Measurements from ENCODE around the gene PPM1B.

The PPM1B gene

DNA sequence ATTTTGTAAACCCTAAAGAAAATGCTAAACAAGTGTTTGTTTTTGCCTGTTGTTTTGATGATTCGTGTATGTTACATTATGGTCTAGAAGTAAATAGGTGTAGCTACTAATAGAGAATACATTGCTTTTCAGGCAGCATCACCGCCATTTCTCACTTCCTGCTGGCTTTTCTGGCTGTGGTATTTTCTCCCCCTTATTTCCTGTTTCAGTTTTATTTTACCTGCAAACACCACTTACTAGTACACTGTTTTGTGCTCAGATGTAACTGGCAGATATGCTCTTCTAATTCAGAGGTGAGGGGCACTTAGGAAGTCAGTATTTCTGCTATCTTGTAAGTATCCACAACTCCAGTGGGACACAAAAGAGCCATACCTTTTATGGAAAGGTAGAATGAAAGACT is 68.5 kb downstream of the PPM1B start:
- H3K4me1 ChIP-seq (ENCODE audit: control insufficient read depth, insufficient read depth, low read length) = peaks cover 4% of the 10 kb centered on the region; the same call in 1 of the 2 replicates
- no peak overlapping the region for H3K27ac ChIP-seq (ENCODE audit: extremely low read depth, low read depth, low read length)
- ChIA-PET POLR2A (no interaction called here), CTCF (no interaction called here)
- H3K36me3 ChIP-seq (ENCODE audit: control insufficient read depth in 2 of 2, insufficient read depth in 1 of 2, low read length in 2 of 2) = no peaks in the 10 kb centered on the region
- no peaks in the 10 kb centered on the region for H3K9me3 ChIP-seq (ENCODE audit: control insufficient read depth, insufficient read depth, low read depth, low read length)
- no peak overlapping the region for H3K4me3 ChIP-seq (ENCODE audit: low read depth, low read length)
- TF ChIP-seq ZNF37A (tag by site-specific recombination; IDR thresholded peaks at IDR 0.05) (no peak), KLF16 (tag by site-specific recombination; IDR thresholded peaks at IDR 0.05) (no peak), ZNF211 (tag by site-specific recombination; IDR thresholded peaks at IDR 0.05; ENCODE audit: low read depth) (no peak), ZNF426 (tag by site-specific recombination; IDR thresholded peaks at IDR 0.05) (no peak), ZNF747 (tag by site-specific recombination; IDR thresholded peaks at IDR 0.05) (no peak), ZNF292 (tag by site-specific recombination; IDR thresholded peaks at IDR 0.05; ENCODE audit: borderline replicate concordance, low read depth) (no peak), YY2 (tag by site-specific recombination; IDR thresholded peaks at IDR 0.05) (no peak), ZFP41 (tag by site-specific recombination; IDR thresholded peaks at IDR 0.05; ENCODE audit: borderline replicate concordance) (no peak), ZNF624 (tag by site-specific recombination; IDR thresholded peaks at IDR 0.05) (no peak)
- TF ChIP-seq, protein P1, sequence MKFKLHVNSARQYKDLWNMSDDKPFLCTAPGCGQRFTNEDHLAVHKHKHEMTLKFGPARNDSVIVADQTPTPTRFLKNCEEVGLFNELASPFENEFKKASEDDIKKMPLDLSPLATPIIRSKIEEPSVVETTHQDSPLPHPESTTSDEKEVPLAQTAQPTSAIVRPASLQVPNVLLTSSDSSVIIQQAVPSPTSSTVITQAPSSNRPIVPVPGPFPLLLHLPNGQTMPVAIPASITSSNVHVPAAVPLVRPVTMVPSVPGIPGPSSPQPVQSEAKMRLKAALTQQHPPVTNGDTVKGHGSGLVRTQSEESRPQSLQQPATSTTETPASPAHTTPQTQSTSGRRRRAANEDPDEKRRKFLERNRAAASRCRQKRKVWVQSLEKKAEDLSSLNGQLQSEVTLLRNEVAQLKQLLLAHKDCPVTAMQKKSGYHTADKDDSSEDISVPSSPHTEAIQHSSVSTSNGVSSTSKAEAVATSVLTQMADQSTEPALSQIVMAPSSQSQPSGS (tag by site-specific recombination; IDR thresholded peaks at IDR 0.05; ENCODE audit: low read depth) = no peak
- TF ChIP-seq, protein P2, sequence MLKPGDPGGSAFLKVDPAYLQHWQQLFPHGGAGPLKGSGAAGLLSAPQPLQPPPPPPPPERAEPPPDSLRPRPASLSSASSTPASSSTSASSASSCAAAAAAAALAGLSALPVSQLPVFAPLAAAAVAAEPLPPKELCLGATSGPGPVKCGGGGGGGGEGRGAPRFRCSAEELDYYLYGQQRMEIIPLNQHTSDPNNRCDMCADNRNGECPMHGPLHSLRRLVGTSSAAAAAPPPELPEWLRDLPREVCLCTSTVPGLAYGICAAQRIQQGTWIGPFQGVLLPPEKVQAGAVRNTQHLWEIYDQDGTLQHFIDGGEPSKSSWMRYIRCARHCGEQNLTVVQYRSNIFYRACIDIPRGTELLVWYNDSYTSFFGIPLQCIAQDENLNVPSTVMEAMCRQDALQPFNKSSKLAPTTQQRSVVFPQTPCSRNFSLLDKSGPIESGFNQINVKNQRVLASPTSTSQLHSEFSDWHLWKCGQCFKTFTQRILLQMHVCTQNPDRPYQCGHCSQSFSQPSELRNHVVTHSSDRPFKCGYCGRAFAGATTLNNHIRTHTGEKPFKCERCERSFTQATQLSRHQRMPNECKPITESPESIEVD (tag by site-specific recombination; IDR thresholded peaks at IDR 0.05) = no peak
- TF ChIP-seq, protein P3, sequence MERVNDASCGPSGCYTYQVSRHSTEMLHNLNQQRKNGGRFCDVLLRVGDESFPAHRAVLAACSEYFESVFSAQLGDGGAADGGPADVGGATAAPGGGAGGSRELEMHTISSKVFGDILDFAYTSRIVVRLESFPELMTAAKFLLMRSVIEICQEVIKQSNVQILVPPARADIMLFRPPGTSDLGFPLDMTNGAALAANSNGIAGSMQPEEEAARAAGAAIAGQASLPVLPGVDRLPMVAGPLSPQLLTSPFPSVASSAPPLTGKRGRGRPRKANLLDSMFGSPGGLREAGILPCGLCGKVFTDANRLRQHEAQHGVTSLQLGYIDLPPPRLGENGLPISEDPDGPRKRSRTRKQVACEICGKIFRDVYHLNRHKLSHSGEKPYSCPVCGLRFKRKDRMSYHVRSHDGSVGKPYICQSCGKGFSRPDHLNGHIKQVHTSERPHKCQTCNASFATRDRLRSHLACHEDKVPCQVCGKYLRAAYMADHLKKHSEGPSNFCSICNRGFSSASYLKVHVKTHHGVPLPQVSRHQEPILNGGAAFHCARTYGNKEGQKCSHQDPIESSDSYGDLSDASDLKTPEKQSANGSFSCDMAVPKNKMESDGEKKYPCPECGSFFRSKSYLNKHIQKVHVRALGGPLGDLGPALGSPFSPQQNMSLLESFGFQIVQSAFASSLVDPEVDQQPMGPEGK (tag by site-specific recombination; IDR thresholded peaks at IDR 0.05) = no peak
- TF ChIP-seq, protein P4, sequence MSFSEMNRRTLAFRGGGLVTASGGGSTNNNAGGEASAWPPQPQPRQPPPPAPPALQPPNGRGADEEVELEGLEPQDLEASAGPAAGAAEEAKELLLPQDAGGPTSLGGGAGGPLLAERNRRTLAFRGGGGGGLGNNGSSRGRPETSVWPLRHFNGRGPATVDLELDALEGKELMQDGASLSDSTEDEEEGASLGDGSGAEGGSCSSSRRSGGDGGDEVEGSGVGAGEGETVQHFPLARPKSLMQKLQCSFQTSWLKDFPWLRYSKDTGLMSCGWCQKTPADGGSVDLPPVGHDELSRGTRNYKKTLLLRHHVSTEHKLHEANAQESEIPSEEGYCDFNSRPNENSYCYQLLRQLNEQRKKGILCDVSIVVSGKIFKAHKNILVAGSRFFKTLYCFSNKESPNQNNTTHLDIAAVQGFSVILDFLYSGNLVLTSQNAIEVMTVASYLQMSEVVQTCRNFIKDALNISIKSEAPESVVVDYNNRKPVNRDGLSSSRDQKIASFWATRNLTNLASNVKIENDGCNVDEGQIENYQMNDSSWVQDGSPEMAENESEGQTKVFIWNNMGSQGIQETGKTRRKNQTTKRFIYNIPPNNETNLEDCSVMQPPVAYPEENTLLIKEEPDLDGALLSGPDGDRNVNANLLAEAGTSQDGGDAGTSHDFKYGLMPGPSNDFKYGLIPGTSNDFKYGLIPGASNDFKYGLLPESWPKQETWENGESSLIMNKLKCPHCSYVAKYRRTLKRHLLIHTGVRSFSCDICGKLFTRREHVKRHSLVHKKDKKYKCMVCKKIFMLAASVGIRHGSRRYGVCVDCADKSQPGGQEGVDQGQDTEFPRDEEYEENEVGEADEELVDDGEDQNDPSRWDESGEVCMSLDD (tag by site-specific recombination; IDR thresholded peaks at IDR 0.05) = no peak

DNA sequence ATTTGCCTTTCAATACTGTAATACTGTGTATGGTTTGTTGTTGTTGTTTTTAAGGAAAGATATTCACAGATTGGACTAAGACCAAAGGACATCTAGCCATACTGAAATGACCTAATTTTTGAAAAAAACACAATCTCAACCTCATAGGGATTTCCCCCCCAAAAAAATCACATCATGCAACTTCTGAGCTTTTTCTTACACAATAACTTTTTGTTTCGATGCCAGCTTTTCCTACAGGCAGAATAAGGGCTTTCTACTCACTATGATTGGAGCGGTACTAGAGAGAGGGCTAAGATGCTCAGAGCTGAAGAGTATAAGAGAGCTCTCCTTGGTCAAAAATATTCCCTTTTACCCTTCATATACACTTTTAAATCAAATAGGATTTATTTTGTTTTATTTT is 74.2 kb downstream of the PPM1B start:
- H3K27ac ChIP-seq (ENCODE audit: extremely low read depth, low read depth, low read length) = no peak overlapping the region
- CTCF ChIA-PET = interaction anchor here (0.6 to 5.1 kb wide), 16 partner anchors 10 to 712 kb away, joined by 3 to 45 read pairs (median 5); no protein-coding TSS in a partner anchor
- TF ChIP-seq GLIS2 (tag by site-specific recombination; IDR thresholded peaks at IDR 0.05) = no peak
- TF ChIP-seq ZNF555 (tag by site-specific recombination; conservative IDR thresholded peaks at IDR 0.05) = no peak
- no peak for TF ChIP-seq FEZF1 (tag by site-specific recombination; IDR thresholded peaks at IDR 0.05)
- no peak for TF ChIP-seq ZNF629 (tag by site-specific recombination; IDR thresholded peaks at IDR 0.05)
- TF ChIP-seq, protein P5, sequence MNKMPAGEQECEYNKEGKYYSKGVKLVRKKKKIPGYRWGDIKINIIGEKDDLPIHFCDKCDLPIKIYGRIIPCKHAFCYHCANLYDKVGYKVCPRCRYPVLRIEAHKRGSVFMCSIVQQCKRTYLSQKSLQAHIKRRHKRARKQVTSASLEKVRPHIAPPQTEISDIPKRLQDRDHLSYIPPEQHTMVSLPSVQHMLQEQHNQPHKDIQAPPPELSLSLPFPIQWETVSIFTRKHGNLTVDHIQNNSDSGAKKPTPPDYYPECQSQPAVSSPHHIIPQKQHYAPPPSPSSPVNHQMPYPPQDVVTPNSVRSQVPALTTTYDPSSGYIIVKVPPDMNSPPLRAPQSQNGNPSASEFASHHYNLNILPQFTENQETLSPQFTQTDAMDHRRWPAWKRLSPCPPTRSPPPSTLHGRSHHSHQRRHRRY (tag by site-specific recombination; IDR thresholded peaks at IDR 0.05) = no peak
- TF ChIP-seq, protein P6, sequence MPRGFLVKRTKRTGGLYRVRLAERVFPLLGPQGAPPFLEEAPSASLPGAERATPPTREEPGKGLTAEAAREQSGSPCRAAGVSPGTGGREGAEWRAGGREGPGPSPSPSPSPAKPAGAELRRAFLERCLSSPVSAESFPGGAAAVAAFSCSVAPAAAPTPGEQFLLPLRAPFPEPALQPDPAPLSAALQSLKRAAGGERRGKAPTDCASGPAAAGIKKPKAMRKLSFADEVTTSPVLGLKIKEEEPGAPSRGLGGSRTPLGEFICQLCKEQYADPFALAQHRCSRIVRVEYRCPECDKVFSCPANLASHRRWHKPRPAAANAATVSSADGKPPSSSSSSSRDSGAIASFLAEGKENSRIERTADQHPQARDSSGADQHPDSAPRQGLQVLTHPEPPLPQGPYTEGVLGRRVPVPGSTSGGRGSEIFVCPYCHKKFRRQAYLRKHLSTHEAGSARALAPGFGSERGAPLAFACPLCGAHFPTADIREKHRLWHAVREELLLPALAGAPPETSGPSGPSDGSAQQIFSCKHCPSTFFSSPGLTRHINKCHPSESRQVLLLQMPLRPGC (tag by site-specific recombination; IDR thresholded peaks at IDR 0.05) = no peak
- no peak for TF ChIP-seq ZNF146 (tag by site-specific recombination; IDR thresholded peaks at IDR 0.05)
- H3K9me3 ChIP-seq (ENCODE audit: control insufficient read depth, insufficient read depth, low read depth, low read length) = no peaks in the 10 kb centered on the region
- H3K4me1 ChIP-seq (ENCODE audit: control insufficient read depth, insufficient read depth, low read length) = peaks cover 5% of the 10 kb centered on the region; the same call in 1 of the 2 replicates
- POLR2A ChIA-PET = no interaction called here
- H3K4me3 ChIP-seq (ENCODE audit: low read depth, low read length) = no peak overlapping the region
- no peaks in the 10 kb centered on the region for H3K36me3 ChIP-seq (ENCODE audit: control insufficient read depth in 2 of 2, insufficient read depth in 1 of 2, low read length in 2 of 2)
